Epidermal melanocyte (primary cell): ENCODE results near the gene TMEM183A.
"Not testable (repeated sequence)": the region's sequence is repeated elsewhere in the genome, so short reads cannot be mapped to it uniquely, and the experiment has no call there.

Source experiments
- DNase-seq: peaks from one replicate; pipeline ENCODE4 v3.0.0; 2011; ENCODE audit warnings: low spot score; ENCODE audit not compliant: insufficient read length

The TMEM183A gene

DNA sequence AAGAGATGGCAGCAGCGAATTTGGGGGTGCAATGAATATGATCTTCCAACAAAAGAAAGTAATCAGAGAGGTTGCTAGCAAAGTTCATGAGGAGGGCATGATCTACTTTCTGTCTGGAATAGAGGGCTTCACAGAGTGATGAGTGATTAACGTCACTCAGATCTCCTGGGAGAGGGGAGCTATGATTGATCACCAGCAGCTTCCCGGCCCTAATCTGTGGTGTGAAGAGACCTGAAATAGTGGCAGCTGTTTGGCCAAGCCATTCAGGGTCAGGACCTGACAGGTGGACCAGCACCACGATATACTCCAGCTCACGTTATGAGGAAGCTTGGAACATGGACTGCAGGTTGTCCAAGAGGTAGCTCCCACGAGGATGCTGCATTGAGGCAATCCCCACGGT lies 19.9 kb upstream of the TMEM183A start:
- DNase-seq: no peak

DNA sequence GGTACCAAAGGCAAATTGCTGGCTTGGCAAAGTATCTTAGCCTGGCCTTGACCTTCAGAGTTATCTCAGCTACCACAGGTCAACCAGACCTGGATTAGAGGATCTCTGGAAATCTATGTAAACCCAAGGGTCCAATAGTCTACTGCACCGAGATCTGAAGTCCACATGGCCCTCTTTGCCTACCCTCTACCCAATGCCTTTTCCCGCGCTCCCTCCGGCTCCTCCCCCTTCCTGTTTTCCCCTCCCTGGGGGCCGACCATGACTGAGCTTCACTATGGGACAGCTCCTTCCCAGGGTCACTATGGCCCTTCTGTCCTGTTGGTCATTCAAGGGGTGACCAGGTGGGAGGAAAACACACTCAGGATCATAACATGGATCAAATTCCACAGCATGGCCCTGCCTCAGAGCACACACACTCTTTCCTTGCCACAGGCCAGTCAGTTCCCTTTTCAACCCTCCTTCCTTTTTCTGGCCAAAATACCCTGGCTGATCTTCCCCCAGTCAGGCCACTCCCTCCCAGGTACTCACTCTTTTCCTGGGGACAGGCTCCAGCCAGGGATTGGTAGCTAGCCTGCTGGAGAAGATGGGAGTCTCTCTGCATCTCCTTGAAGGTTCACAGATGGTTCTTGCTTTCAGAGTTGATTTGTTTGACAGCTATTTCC lies 19.1 kb upstream of the TMEM183A start:
- no peak for DNase-seq

DNA sequence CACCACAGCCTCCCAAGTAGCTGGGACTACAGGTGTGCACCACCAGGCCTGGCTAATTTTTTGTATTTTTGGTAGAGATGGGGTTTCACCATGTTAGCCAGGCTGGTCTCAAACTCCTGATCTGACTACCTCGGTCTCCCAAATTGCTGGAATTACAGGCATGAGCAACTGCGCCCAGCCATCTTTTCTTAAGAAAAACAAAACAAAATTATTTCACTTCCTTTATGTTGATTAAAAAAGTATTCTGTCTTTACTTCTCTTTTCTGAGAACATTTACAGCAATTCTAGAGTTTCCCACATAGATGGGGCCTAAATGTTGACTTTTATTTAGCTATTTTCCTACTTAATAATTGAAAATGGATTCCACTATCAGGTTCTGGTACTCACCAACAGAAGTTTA lies 17.3 kb upstream of the TMEM183A start:
- DNase-seq: no peak

DNA sequence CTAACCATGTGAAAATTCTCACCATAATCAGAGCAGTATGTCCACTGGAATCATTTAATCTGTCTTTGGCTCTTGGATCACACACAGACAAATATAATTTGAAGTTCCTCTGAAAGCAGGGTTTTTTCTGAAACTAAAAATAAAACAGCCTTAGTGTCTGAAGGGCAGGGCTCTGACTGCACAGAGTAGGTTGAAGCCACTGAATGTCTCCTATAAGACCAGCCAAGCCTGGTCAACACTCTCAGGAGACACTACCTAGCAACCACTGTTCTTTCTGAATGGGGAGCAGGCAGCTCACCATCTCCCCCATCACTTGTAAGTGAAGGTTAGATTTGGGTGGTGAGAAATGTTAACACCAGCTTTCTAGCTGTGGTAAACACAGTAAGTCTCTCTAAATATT lies 16.1 kb upstream of the TMEM183A start:
- DNase-seq: no peak

DNA sequence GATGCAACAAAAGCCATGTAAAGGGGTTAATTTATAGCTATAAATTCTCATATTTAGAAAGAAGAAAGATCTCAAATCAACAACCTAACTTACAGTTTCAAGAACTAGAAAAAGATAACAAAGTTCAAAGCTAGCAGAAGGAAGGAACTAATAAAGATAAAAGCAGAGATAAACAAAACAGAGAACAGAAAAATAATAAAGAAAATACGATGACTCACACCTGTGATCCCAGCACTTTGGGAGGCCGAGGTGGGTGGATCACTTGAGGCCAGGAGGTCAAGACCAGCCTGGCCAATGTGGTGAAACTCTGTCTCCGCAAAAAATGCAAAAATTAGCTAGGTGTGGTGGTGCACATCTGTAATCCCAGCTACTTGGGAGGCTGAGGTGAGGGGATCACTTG lies 12.4 kb upstream of the TMEM183A start:
- no peak for DNase-seq

DNA sequence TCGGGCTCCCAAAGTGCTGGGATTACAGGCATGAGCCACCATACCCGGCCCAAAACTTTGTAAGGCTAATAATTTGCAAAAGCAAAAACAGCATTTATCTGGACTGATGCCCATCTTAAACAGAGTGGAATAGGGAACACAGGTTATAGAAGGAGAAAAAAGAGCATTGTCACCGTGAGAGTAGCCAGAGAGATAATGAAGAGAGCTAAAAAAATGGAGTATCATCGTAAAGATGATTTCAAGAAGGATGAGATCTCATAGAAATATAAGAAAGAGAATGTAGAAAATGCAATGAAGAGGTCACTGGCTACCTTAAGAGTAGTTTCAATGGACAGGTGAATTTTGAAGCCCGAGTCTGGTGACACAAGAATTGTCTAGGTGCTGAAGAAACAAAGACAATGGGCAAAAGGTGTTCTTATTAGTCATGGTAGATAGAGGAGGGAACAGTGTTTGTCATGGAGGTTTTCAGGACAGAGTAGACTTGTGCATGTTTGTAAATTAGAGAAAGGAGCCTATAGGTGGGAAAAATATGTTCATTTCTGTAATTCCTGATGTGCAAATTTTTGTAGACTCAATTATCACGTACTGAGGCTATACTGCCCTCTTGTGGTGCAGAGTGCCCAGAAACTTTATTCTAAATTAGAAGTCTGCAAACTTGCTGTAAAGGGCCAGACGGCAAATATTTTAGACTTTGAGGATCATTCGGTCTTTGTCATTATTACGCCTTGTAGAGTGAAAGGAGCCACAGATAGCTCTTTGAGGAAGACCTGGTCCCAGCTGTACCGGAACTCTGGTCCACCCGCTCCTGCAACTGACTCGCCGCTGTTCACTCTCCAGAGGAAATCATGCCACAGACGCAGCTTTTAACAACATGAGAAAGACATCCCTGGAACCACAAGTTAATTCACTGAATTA lies 8.1 kb upstream of the TMEM183A start:
- peak; percentile 24 for DNase-seq

DNA sequence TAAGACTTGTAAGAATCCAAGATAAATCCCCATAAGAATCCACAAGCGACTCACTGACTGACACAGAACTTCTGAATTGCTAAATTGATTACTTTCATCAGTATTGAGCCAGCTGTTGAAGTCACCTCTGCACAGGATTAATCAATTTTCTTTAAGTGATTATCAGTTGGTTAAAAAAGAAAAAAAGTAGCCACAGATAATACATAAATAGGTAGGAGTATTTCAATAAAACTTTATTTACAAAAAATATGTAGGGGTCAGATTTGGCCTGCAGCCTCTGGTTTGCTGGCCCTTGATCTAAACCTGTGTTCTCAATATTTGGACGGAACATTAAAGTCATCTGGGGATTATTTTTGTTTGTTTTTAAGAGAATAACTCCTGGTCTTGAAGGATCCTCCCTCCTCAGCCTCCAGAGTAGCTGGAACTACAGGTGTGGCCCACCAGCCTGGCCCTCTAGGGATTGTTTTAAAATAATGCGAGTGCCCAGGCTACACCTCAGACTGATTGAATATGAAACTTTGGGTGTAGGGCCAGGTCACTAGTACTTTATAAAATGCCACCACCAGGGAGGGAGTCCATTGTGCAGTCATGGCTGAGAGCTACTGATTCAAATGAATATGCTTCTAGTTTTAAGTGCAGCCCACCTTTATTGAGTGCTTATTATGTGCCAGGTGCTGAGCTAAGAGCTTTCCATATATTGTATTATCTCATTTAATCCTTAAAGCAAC lies 6.8 kb upstream of the TMEM183A start:
- DNase-seq: no peak

DNA sequence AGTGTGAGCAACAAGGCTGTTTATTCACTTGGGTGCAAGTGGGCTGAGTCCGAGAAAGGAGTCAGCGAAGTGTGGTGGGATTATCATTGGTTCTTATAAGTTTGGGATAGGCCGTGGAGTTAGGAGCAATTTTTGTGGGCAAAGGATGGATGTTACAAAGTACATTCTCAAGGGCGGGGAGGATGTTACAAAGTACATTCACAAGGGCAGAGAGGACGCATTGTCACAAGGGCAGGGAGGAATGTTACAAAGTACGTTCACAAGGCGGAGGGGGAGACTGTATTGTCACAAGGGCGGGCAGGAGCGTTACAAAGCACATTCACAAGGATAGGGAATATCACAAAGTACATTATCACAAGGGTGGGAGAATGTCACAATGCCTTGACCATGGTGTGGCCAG lies 5.2 kb upstream of the TMEM183A start:
- DNase-seq: no peak

DNA sequence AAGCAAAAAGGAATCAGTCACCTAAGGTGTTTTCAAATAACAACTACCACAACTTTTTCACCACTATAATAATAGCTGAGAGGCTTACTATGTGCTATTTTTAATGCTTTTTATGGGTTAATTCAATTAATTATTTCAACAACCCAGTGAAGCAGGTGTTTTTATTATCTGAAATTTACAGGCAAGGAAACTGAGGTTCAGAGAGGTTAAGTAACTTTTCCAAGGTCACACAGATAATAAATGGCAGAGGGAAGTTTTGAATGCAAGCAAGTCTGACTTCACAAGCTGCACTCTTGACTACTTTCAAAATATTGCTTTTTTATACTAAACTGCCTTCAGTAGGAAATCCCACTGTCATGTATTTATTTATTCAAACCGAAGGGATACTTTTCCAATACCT lies 4.2 kb upstream of the TMEM183A start:
- DNase-seq: no peak

DNA sequence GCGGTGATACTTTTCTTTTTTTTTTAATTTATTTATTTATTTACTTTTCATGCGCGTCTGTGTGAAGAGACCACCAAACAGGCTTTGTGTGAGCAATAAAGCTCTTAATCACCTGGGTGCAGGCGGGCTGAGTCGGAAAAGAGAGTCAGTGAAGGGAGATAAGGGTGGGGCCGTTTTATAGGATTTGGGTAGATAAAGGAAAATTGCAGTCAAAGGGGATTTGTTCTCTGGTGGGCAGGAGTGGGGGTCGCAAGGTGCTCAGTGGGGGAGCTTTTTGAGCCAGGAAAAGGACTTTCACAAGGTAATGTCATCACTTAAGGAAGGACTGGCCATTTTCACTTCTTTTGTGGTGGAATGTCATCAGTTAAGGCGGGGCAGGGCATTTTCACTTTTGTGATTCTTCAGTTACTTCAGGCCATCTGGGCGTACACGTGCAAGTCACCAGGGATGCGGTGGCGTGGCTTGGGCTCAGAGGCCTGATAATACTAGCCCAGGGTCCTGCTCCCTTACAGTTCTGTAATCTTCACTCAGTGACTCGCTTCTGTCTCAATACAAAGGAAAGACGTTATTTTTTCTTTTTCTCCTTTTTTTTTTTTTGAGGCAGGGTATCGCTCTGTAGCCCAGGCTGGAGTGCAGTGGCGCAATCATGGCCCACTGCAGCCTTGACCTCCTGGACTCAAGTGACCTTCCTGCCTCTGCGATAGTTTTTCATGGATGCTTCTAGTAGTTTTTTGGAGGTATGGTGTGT lies 1.6 kb upstream of the TMEM183A start:
- DNase-seq: not testable (repeated sequence)

DNA sequence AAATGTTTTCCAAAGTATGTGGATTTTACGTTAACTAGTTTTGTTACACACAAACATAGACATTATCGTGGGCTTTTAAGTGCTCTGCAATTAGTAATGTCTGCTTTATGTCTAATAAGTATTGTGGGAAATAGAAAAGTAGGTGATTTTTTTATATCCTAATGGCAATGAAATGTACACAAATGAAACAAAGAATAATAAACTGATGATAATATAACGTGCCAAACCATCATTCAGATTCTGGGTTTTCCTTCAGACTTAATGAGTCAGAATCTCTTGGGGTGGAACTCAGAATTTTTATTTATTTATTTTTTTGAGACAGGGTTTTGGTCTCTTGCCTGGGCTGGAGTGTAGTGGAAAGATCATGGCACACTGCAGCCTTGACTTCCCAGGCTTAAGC lies 2.0 kb downstream of the TMEM183A start:
- DNase-seq: no peak

DNA sequence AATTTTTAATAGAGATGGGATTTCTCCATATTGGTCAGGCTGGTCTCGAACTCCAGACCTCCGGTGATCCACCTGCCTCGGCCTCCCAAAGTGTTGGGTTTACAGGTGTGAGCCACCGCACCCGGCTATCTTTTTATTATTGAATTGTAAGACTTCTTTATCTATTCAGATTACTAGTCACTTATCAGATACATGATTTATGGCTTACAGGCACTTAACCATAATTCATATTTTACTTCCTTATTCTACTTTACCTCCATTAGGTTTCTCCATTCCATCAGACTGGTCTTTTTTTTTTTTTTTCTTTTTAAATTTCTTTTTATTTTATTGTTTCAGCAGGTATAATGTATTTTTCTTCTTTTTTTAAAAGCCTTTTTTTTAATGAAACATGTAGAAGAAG lies 4.4 kb downstream of the TMEM183A start:
- DNase-seq: no peak

DNA sequence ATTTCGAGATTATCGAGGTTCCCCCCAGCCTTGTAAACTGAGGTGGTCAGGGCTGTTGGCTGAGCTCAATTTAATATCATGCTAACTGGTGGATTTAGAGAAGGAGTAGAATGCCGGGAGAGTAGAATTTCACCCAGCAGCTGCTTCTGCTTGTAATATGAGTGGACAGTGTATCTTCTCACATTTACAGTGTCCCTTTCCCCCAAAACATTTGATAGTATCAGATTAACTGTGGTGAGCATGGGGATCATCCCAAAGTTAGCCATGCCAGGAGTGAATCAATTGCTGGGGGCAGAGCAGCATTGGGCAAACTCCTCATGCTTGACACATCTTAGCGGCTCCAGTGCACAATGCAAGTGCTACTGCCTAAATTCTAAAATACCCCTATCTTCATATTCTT lies 9.9 kb downstream of the TMEM183A start:
- no peak for DNase-seq

DNA sequence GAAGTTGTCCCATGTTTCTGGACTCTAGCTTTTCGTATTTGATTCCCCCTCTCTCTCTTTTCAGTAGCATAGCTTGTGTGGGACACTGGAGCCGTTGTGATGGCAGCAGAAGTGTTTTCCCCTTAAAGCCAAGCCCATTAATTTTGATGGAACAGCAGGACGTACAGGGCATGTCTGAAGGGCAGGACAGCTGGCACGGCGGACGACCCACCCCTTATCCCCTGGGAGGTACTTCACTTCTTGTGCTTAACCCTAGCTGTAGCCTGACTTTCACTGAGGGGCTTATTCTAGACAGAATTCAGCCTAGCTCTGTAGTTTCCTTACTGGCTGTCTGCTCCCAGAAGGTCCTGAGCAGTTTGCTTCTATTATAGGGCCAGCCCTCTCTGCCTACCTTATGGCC lies 10.5 kb downstream of the TMEM183A start:
- DNase-seq: no peak

DNA sequence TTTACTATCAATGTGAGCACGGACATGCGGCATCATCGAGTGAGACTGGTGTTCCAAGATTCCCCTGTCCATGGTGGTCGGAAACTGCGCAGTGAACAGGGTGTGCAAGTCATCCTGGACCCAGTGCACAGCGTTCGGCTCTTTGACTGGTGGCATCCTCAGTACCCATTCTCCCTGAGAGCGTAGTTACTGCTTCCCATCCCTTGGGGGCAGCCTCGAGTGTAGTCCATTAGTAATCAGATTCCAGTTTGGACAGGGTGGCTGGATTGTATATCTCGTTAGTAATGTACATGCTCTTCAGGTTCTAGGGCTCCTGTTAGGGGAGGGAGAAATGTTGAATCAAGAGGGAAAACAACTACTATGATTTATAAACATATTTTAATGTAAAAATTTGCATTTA lies 15.7 kb downstream of the TMEM183A start:
- DNase-seq: not testable (repeated sequence)

DNA sequence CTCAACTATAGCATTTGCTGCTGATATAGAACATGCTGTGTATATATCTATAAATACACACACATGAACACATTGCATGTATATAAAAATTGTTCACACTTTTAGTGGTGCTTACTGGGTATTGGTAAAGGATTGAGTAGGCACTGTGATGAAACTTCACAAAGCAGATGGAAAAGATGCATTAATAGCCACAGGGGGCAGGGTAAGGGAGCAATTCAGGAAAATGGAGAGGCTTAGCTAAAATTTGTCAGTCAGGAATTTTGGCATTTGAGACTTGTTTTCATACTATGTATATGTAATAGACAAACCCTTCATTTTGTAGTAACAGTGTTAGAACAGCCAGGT lies 18.5 kb downstream of the TMEM183A start:
- no peak for DNase-seq

DNA sequence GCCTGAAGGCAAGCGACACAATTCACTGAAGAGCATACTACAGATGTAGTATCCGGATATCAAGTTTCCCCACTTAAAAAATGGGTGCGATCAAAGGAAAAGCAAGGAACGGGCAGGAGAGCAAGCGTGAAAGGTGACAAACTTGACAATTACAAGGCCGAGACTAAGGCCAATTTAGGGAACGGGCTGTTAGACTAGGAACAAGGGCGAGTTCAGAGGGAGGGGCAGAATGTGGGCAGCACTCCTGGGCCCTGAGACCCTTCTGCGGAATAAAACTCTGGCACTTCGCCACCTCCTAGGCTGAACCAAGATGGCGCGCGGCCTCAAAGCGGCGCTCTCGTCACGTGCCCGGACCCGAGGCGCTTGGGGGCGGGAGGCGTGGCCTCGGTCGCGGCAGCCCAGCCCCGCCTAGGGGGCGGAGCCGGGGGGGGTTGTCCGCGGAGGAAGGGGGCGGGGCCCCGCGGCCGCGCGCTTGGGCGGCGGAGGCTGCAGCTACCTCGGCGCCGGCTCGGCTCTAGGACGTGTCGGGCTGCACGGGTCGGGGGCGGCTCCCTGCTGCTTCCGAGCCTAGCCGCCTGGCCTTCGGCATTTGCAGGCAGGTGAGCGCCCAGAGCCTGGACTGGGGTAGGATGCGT lies 19.0 kb downstream of the TMEM183A start, which contains the start of gene PPFIA4:
PPFIA4 (plus strand) TSS at position 461 of the 635 bp plus-strand sequence. CDS start 12,518 bp downstream, outside the sequence.
- DNase-seq: peak; percentile 86

DNA sequence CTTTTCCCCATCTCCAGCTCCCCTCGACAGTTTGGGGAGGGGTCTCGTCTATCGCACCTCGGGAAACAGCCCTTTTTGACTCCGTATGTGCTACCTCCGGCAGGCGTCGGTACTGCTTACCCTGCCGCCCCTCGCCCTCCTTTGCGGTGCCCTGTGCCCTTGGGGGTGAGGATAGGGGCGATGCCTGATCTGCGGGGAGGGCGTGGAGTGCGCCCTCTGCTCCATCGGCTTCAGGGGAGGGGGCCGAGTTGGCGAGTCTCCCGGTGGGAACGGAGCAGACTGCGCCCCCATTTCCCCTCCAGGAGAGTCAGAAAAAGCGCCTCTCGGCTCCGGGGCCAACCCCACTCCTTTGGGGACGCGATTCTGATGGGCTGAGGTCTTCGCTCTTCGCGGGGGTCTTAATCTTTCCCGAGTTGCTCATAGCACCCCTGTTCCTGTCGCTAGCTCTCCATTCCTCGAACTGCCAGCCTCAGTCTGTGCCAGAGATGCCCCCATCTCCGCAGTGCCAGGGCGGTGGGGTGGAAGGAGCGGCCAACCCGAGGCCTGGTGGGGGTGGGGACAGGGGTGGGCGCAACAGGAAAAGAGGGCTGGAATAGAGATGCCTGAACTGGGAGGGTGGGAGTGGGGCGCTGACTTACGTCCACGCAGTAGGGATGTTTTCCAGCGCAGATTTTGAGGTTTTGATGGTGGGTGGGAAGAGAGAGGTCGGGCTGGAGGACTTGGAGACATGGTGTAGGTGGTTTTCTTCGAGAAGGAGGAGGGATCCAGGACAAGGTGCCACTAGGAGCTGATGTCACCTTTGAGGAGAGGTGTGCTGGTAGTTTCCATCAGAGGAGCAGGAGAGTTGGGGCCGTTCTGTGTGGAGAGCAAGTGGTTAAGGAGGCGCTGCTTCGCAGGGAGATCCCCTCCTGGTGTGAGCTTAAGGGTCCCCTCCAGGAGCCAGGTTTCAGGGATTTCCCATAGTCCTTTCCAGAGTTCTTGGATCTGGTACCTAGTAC lies 19.8 kb downstream of the TMEM183A start:
- DNase-seq: no peak

DNA sequence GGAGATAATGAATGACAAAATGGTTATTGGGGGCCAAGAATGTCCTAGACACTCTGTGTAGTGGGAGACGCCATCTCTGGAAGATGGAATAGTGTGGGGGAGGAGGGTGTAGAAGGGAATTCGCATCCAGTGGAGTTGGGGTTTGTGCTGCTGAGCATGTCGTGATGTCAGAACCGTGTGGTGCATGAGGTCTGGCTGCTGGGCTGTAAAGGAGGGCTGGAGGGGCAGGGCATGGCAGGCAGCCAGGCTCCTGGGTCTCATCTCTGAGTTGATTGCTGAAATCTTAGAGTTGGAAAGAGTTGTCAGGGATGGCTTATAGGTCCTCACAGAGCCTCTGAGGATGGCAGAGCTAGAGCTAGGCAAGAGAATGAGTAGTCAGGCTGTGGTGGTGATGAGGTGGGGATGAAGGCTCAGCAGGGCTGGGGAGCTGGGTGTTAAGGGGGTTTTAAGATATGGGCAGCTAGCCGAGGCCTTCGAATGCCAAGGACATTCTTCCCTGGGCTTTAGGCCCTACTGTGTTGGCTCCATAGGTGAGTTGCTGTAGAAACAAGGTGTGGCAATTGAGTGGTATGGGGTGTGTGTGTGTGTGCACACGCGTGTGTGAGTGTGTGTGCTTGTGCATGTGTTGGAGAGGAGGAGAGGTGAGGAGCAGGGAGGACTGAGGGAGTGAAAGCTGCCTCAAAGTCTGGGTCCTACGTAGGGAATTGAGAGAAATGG lies 21.1 kb downstream of the TMEM183A start:
- no peak for DNase-seq
